T-helper 1 cell treated with Interleukin-12 subunit alpha and Interleukin-12 subunit beta and Interleukin-4 antibody, amounts not matched to agents 30 μg/mL and 1 μg/mL, for 36 hours (primary cell): ENCODE results near the gene CGB5.
A peak's percentile ranks its signal among the peaks of the same experiment; 100 is the strongest.
"Not testable (repeated sequence)": the region's sequence is repeated elsewhere in the genome, so short reads cannot be mapped to it uniquely, and the experiment has no call there.

Source experiments
- H3K27ac Mint-ChIP-seq: one replicate; pipeline ENCODE4 v1.8.0; 2021; ENCODE audit warnings: mild to moderate bottlenecking, mixed read lengths
- H3K27me3 Mint-ChIP-seq: one replicate; pipeline ENCODE4 v1.8.0; 2021; ENCODE audit warnings: low read depth, mixed read lengths
- H3K36me3 Mint-ChIP-seq: one replicate; pipeline ENCODE4 v1.8.0; 2021; ENCODE audit warnings: low read depth, mixed read lengths
- H3K4me1 Mint-ChIP-seq: one replicate; pipeline ENCODE4 v1.8.0; 2021; ENCODE audit warnings: low read depth, mixed read lengths
- H3K4me3 Mint-ChIP-seq: one replicate; pipeline ENCODE4 v1.8.0; 2021; ENCODE audit warnings: mild to moderate bottlenecking, moderate library complexity, mixed read lengths
- H3K9me3 Mint-ChIP-seq: one replicate; pipeline ENCODE4 v1.8.0; 2021; ENCODE audit warnings: mixed read lengths

Gene CGB5

DNA sequence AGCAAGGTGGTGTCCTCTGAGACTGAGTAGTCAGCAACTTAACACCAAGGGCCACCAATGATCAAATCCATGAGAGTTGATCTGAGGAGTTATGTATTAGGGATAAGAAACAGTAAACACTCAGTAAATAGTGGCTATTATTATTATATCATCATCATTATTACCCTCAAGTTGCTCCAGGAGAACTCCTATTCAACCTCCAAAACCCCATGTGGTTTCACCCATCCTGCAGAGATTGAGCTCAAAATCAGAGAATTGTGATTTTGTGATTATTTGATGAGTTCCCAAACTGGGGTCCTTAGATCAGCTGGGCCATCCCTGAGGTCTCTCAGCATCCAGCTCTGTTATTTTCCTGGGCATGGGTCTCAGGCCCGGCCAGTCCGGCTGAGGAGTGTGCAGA is 17.4 kb downstream of the CGB5 start:
- Mint-ChIP-seq H3K4me3 (no peak overlapping the region), H3K9me3 (no peaks in the 10 kb centered on the region), H3K27ac (no peak overlapping the region), H3K4me1 (peaks cover 12% of the 10 kb centered on the region), H3K27me3 (peaks cover 72% of the 10 kb centered on the region), H3K36me3 (no peaks in the 10 kb centered on the region)

DNA sequence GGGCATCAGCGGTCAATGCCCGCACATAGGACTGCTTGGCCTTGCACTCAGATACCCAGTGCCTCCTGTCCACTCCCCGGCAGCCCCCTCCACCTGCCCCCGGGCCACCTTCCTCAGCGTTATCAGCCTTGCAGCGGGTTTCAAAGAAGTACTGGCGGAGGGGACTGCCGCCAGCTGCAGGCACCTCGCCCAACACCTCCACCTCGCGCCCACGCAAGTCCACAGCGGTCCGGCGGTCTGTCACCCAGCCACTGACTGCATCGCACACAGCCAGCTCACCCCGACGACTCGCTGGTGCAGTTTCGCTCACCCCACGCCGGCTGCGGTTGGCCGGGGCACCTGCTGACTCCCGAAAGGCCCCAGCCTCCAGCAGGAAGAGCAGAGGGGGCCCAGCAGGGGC is 17.8 kb downstream of the CGB5 start:
- Mint-ChIP-seq H3K9me3 (no peaks in the 10 kb centered on the region), H3K27ac (no peak overlapping the region)

DNA sequence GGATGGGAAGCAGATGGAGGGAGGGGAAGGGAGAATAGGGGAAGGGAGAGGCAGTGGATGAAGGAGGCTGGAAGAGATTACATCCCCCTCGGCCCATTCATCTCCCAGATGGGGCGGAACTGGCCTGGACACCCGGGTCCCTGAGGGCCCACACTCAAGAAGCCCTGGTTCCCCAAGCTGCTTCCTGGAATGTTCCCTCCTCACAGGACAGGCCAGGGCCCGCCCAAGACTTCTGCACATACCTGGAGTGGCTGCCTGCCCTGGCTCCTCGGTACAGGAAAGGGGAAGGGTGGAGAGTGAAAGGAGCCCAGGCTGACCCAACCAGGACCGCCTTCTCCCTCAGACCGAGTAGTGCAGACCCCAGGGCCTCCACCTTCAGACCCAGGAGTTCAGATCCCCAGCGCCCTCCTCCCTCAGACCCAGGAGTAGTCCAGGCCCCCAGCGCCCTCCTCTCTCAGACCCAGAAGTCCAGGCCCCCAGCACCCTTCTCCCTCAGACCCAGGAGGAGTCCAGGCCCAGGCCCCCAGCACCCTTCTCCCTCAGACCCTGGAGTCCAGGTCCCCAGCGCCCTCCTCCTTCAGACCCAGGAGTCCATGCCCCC is 20.5 kb downstream of the CGB5 start:
- no peaks in the 10 kb centered on the region for H3K9me3 Mint-ChIP-seq
- H3K4me3 Mint-ChIP-seq: no peak overlapping the region
- H3K36me3 Mint-ChIP-seq: no peaks in the 10 kb centered on the region
- no peak overlapping the region for H3K27ac Mint-ChIP-seq
- H3K4me1 Mint-ChIP-seq: no peaks in the 10 kb centered on the region
- H3K27me3 Mint-ChIP-seq: peaks cover 69% of the 10 kb centered on the region

More for the DNA sequence above, 17.8 kb downstream of the CGB5 start:
- Mint-ChIP-seq H3K4me1 (peaks cover 9% of the 10 kb centered on the region), H3K4me3 (no peak overlapping the region), H3K27me3 (peaks cover 72% of the 10 kb centered on the region), H3K36me3 (no peaks in the 10 kb centered on the region)

DNA sequence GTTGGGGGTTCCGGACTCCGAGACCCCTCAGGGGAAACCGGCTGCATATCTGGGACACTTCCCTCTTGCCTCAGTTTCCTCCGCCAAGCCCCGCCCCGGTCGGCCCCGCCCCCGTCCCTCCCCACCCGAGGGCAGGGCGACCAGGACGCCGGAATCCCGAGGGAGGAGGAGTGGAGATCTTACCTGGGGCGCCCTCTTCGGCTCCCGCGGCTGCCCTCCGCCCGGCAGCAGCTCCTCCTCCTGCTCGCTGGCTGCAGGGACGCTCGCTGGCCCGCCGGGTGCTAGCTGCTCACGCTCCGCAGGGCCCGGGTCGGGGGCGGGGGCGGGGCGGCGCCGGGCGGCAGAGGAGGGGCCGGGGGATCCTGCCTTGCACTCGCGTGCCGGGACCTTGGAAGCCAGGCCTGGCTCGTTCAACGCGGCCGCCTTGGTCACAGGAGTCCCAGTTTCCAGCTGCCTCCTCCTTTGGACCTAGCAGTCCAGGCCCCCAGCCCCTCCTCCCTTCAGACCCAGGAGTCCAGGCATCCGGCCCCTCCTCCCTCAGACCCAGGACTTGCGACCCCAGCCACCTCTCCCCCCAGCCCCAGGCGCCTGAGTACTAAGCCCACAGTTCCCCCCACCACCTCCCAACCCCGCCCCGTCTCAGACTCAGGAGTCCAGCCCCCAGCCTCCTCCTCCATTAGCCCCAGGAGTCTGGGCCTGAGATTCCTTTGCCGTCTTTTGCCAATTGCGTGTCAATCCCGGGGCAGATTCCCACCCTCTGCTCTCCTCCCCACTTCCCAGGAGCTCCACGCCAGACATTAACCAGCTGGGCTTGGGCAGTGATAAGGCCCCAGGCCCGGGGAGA is 21.3 kb downstream of the CGB5 start, which contains the start of gene NTF4:
Gene NTF4, minus strand, starts transcription at position 51 of the 844 bp plus-strand sequence. CDS start 2,821 bp downstream, outside the sequence.
- Mint-ChIP-seq H3K27ac (no peak within 1 kb of the TSS), H3K36me3 (no peaks in the 10 kb centered on the region), H3K4me1 (no peaks in the 10 kb centered on the region), H3K4me3 (no peak within 1 kb of the TSS), H3K9me3 (no peaks in the 10 kb centered on the region), H3K27me3 (peaks cover 69% of the 10 kb centered on the region)

DNA sequence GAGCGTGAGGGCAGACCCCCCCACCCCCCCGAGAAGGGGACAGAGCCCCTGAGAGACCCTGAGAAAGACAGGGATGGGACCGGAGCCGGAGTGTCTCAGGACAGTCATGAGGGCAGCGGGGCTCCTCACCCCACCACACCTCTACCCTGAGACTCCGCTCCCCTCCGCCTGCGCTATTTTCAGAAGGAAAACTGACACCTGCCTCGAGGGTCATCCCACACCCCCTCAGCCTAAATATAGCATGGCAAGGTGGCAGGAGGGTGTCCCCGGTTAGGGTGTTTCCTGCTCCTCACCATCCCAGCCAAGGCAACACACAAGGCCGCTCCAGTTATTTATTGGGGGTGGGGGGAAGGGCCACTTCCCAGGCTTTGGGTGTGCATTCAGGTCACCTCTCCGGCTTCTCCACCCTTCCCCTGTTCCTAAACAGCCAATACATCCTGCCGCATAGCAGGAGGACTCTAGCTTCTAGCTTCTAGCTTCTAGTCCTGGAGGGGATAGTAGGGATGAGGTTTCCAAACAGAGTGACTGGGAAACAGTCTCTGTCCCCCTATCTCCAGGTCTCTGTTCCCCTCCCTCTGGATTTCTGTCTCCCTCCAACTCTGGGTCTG is 22.4 kb downstream of the CGB5 start:
- no peak overlapping the region for H3K27ac Mint-ChIP-seq
- no peaks in the 10 kb centered on the region for H3K36me3 Mint-ChIP-seq
- no peak overlapping the region for H3K4me3 Mint-ChIP-seq
- H3K27me3 Mint-ChIP-seq: peaks cover 73% of the 10 kb centered on the region
- H3K4me1 Mint-ChIP-seq: no peaks in the 10 kb centered on the region
- H3K9me3 Mint-ChIP-seq: no peaks in the 10 kb centered on the region

DNA sequence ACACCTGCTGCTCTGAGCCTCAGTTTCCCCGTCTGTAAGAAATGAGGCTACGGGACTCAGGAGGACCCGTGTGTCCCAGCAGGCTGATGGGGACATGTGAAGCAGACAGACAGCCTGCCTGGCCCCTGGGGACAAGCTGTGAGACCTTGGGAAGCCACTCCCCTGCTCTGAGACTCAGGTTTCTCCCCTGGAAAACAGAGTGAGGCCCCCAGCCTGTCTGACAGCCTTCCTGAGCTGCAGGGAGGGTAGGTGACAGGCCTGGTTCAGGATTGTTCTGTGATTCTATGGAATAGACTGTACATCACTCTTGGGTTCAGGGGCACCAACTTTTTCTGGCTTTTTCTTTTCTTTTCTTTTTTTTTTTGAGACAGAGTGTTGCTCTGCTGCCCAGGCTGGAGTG is 23.9 kb downstream of the CGB5 start:
- no peaks in the 10 kb centered on the region for H3K4me1 Mint-ChIP-seq
- no peak overlapping the region for H3K27ac Mint-ChIP-seq
- H3K27me3 Mint-ChIP-seq: peaks cover 77% of the 10 kb centered on the region
- no peaks in the 10 kb centered on the region for H3K9me3 Mint-ChIP-seq
- H3K36me3 Mint-ChIP-seq: no peaks in the 10 kb centered on the region
- no peak overlapping the region for H3K4me3 Mint-ChIP-seq

DNA sequence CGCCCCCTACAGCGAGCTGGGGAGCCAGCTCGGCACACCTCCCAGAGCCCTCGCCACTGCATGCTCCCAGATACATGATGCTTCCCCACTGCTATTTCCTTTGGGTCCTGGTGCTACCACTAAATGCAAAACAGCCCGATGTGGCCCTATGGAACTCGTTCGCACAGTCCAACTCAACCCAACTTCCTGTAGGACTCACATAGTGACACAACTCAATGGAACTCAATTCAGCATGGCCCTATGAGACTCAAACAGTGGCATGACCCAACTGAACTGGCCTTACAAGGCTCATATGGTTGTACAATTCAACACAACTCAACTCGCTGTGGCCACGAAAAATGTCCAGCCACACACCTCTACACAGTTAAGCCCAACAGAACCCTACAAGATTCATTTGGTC is 25.4 kb downstream of the CGB5 start:
- Mint-ChIP-seq H3K27ac (no peak overlapping the region), H3K4me1 (peaks cover 2% of the 10 kb centered on the region), H3K9me3 (no peaks in the 10 kb centered on the region), H3K36me3 (peaks cover 1% of the 10 kb centered on the region), H3K4me3 (no peak overlapping the region), H3K27me3 (peaks cover 81% of the 10 kb centered on the region)

DNA sequence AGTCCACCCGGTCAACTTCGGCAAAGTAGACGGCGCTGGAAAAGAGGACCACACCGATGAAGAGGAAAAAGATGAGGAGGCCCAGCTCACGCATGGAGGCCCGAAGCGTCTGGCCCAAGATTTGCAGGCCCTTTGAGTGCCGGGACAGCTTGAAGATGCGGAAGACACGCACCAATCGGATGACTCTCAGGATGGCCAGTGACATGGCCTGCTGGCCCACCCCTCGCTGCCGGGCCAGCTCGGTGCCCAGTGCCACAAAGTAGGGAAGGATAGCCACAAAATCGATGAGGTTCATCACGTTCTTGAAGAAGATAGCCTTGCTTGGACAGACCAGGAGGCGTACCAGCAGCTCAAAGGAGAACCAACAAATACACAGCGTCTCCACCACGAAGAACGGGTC is 26.8 kb downstream of the CGB5 start:
- H3K4me1 Mint-ChIP-seq: peaks cover 2% of the 10 kb centered on the region
- no peak overlapping the region for H3K4me3 Mint-ChIP-seq
- peaks cover 77% of the 10 kb centered on the region for H3K27me3 Mint-ChIP-seq
- no peaks in the 10 kb centered on the region for H3K9me3 Mint-ChIP-seq
- H3K36me3 Mint-ChIP-seq: peaks cover 1% of the 10 kb centered on the region
- H3K27ac Mint-ChIP-seq: no peak overlapping the region

DNA sequence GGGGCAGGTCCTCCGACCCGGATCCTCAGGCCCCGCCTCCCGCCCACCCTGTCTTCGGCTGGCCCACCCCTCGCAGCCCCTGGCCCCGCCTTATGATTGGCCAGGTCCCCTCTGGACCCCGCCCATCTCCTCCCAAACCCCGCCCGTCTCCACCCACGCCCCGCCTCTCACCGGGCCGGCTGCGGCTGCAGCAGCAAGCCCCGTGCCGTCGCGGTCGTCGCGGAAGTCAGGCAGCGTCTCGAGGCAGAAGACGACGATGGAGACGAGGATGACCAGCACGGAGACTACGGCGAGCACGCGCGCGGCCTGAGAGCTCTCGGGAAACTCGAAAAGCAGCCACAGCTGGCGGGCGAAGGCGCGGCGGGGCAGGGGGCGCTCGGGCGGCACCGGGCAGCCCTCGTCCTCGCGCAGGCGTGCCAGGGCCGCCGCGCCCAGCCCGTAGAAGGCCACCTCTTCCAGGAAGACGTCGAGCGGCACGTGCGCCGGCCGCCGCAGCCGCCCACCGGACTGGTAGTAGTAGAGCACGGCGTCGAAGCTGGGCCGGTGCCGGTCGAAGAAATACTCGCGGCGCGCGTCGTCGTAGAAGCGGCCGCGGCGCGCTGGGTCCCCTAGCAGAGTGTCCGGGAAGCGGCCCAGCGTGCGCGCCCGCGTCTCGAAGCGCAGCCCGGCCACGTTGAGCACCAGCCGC is 28.4 kb downstream of the CGB5 start:
- no peak overlapping the region for H3K27ac Mint-ChIP-seq
- peaks cover 1% of the 10 kb centered on the region for H3K36me3 Mint-ChIP-seq
- H3K9me3 Mint-ChIP-seq: no peaks in the 10 kb centered on the region
- no peak overlapping the region for H3K4me3 Mint-ChIP-seq
- peaks cover 62% of the 10 kb centered on the region for H3K27me3 Mint-ChIP-seq
- H3K4me1 Mint-ChIP-seq: peaks cover 2% of the 10 kb centered on the region

DNA sequence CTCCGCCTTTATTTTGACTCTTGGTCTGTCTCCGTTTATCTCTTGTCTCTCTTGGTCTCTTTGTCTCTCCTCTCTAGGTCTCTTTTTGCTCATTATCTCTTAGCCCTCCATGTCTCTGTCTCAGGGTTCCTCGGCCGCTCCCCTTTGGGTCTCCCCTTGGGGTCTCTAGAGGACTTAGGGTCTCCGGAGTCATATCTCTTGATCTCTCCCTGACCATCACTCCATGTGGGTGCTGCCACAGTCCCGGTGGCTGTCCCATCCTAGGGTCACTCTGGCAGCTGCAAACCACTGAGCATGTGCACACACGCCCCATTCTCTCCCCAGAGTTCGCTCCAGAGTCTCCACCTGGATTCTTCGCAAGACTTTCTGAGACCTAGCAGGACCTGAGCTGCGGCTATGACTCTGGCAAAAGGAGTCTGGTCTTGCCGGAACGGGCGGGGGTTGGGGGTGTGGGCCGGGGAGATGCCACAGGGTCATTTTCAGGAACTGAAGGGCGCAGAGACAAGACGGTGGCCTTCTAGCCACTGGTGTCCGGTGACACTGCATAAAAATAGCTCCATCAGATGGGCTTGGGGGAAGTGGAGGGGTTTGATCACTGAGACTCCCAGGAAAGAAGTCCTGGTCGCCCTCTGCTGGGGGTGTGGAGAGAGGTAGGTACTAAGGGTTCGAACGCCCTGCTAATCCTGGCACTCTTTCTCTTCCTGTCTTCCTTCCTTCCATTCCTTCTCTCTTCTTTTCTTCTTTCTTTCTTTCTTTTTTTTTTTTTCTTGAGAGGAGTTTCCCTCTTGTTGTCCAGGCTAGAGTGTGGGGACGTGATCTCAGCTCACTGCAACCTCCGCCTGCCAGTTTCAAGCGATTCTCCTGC is 30.1 kb downstream of the CGB5 start:
- Mint-ChIP-seq H3K36me3 (peaks cover 1% of the 10 kb centered on the region), H3K9me3 (no peaks in the 10 kb centered on the region), H3K27ac (no peak overlapping the region), H3K4me3 (peak overlapping the region; percentile 71), H3K4me1 (peaks cover 2% of the 10 kb centered on the region), H3K27me3 (peaks cover 48% of the 10 kb centered on the region)

DNA sequence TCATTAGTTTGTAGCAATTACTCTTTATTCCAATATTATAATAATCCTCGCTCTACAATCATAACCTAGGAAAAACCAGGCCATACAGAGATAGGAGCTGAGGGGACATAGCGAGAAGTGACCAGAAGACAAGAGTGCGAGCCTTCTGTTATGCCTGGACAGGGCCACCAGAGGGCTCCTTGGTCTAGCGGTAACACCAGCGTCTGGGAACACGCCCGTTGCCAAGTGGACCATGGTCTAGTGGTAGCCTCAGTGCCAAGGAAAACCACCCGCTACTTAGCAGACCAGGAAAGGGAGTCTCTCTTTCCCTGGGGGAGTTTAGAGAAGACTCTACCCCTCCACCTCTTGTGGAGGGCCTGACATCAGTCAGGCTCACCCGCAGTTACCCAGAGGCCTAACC is 31.2 kb downstream of the CGB5 start:
- H3K27me3 Mint-ChIP-seq: peaks cover 37% of the 10 kb centered on the region
- H3K4me3 Mint-ChIP-seq, H3K9me3 Mint-ChIP-seq, H3K4me1 Mint-ChIP-seq, H3K27ac Mint-ChIP-seq, H3K36me3 Mint-ChIP-seq: not testable (repeated sequence)

DNA sequence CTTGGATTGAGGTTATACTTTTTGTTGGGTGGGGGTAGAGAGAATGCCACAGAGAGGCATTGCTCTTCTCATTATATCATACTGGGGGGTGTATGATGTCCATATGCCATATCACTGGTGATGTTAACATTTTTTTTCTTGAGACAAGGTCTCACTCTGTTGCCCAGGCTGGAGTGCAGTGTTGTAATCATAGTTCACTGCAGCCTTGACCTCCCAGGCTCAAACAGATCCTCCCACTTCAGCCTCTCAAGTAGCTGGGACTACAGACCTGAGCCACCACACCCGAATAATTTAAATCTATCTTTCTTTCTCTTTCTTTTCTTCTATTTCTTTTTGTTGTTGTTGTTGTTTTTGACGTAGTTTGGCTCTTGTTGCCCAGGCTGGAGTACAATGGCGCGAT is 36.7 kb downstream of the CGB5 start:
- Mint-ChIP-seq H3K27ac (no peak overlapping the region), H3K4me1 (peaks cover 8% of the 10 kb centered on the region), H3K4me3 (no peak overlapping the region), H3K9me3 (no peaks in the 10 kb centered on the region), H3K36me3 (no peaks in the 10 kb centered on the region), H3K27me3 (peaks cover 5% of the 10 kb centered on the region)

DNA sequence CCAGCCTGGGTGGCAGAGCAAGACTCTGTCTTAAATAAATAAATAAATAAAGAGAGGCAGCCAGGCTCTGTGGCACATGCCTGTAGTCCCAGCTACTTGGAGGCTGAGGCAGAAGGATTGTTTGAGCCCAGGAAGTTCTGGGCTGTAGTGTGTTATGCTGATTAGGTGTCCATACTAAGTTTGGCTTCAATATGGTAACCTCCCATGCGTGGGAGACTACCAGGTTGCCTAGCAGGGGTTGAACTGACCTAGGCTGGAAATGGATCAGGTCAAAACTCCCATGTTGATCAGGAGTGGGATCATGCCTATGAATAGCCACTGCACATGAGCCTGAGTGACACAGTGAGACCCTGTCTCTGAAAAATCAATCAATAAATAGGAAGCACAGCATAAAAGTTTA is 37.6 kb downstream of the CGB5 start:
- H3K4me1 Mint-ChIP-seq: peaks cover 9% of the 10 kb centered on the region

More for the DNA sequence above, 37.6 kb downstream of the CGB5 start:
- Mint-ChIP-seq H3K36me3 (peaks cover 4% of the 10 kb centered on the region), H3K27me3 (peaks cover 5% of the 10 kb centered on the region), H3K4me3 (no peak overlapping the region), H3K9me3 (no peaks in the 10 kb centered on the region), H3K27ac (no peak overlapping the region)
